Activated T-cell treated with anti-CD3 and anti-CD28 coated beads, Interleukin-2, amount 50 U/mL, for 1 hour (primary cell): ENCODE measurements around the gene MRAP.

Source experiments
- DNase-seq: peaks from one replicate; pipeline ENCODE4 v3.0.0-alpha.2; 2020

MRAP gene

GRCh38 chr21:32325706-32326105 lies 27.1 kb downstream of the MRAP start:
- no peak for DNase-seq

GRCh38 chr21:32328595-32328994 lies 29.9 kb downstream of the MRAP start:
- no peak for DNase-seq

GRCh38 chr21:32329331-32329730 lies 30.7 kb downstream of the MRAP start:
- DNase-seq: no peak

GRCh38 chr21:32329776-32330175 lies 31.1 kb downstream of the MRAP start:
- DNase-seq: no peak

- DNase-seq: no peak
Measured at GRCh38 chr21:32330784-32331311, 32.2 kb downstream of the MRAP start.

GRCh38 chr21:32331444-32332305 lies 33.0 kb downstream of the MRAP start:
- no peak for DNase-seq

GRCh38 chr21:32332463-32332951 lies 33.9 kb downstream of the MRAP start:
- no peak for DNase-seq

GRCh38 chr21:32333953-32334673 lies 35.5 kb downstream of the MRAP start:
- no peak for DNase-seq

- DNase-seq: no peak
Measured at GRCh38 chr21:32334980-32335531, 36.4 kb downstream of the MRAP start.

- DNase-seq: no peak
Measured at GRCh38 chr21:32335601-32336575, 37.2 kb downstream of the MRAP start.

- no peak for DNase-seq
Measured at GRCh38 chr21:32336711-32337110, 38.1 kb downstream of the MRAP start.

DNA sequence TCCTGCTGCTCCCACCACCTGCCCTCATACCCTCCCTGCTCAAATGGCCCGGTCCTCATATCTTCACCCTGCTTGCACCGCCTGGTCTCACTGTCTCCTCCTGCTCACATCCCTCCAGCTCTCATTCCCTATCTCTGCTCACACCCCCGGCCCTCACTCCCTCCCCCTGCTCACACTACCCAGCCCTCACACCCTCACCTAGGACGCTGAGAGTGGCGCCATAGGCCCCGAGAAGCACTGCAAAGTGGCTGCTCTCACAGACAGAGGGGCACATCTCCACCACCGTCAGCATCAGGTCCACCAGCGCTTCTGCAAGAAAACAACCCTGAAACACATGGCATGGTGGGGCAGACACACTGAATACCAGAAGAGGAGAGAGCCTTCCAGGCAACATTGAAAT lies 38.6 kb downstream of the MRAP start:
- no peak for DNase-seq

GRCh38 chr21:32338209-32338921 lies 39.7 kb downstream of the MRAP start:
- no peak for DNase-seq

- DNase-seq: no peak
Measured at GRCh38 chr21:32340863-32341848, 42.5 kb downstream of the MRAP start.

DNA sequence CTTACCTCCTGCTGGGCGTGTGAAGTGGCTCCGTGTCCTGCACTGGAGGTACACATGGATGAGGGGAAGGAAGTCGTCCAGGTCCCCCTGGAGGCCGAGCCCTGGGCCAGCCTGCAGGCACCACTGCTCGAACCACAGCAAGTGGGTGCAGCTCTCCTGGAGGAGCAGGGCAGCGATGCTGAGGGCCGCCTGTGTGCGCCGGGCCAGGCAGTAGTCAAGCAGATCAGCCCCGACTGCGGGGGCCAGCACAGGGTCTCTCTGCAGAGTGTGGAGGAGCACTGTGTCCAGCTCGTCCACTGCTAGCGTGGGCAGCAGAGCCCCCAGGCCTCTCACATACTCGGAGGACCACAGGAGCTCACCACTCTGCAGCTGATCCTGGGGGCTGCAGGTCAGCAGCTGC lies 48.3 kb downstream of the MRAP start:
- no peak for DNase-seq

- no peak for DNase-seq
Measured at GRCh38 chr21:32347351-32347750, 48.7 kb downstream of the MRAP start.

DNA sequence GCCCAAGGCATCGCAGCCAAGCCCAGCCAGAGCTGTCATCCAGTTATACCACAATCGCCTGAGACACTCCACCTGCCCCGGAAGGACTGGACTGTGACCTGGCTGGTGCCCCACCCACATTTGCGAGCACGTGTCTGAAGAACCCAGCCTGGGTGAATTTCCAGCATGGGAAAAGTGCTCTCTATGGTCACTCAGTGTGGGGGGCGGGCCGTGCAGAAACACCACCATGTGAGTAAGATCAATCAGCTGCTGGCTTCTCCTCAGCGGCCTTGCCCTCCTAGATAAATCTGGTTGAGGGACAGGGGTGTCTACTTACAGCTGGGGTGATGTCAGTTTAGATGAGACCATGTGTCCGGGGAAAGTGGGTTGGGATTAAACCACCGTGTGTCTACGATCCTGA lies 49.3 kb downstream of the MRAP start:
- no peak for DNase-seq

GRCh38 chr21:32348604-32349332 lies 50.1 kb downstream of the MRAP start:
- no peak for DNase-seq

DNA sequence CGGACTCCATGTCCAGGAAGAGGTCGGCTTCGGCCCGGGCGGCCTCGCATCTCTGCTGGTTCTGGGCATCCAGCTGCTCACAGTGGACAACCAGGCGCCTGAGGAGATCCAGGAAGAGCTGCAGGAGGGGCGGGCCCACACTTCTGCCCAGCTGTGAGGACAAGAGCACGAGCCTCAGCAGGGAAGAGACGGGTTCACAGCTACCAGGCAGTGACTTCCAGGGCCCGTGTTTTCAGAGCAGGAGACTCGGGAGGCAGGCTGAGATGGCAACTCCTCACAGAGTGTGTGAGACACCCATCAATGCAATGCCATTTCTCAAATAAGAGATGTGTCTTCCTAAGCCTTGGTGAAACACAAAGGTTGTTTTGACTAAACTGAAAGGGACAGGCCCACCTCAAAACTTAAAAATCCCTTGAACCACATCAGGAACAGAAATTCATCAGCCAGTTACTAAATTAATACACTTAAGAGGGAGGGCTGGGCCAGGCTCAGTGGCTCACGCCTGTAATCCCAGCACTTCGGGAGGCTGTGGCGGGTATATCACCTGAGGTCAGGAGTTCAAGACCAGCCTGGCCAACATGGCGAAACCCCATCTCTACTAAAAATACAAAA lies 50.8 kb downstream of the MRAP start:
- no peak for DNase-seq
